GF-D8 (cell line): Measurements from ENCODE around the gene C1orf226.
A peak's percentile ranks its signal among the peaks of the same experiment; 100 is the strongest.
"Not testable (repeated sequence)": the region's sequence is repeated elsewhere in the genome, so short reads cannot be mapped to it uniquely, and the experiment has no call there.

Source experiments
- DNase-seq: peaks from one replicate; lab custom pipeline; 2025; lab: John Stamatoyannopoulos, UW

C1orf226 gene

GRCh38 chr1:162405800-162406199 lies 24.3 kb downstream of the C1orf226 start:
- no peak for DNase-seq

- DNase-seq = no peak
These were observed 25.3 kb downstream of the C1orf226 start for GRCh38 chr1:162406811-162407210.

- no peak for DNase-seq
These were observed 26.0 kb downstream of the C1orf226 start for GRCh38 chr1:162407539-162407938.

- DNase-seq = no peak
These were observed 30.5 kb downstream of the C1orf226 start, which contains the start of gene SH2D1B for GRCh38 chr1:162412002-162412401. SH2D1B (minus strand) TSS chr1:162412136; CDS start chr1:162412016, 120 bp downstream.

- DNase-seq = no peak
These were observed 34.7 kb downstream of the C1orf226 start for GRCh38 chr1:162416215-162416614.

- no peak for DNase-seq
These were observed 35.4 kb downstream of the C1orf226 start for GRCh38 chr1:162416909-162417308.

GRCh38 chr1:162417650-162418049 lies 36.1 kb downstream of the C1orf226 start:
- DNase-seq = no peak

- DNase-seq = not testable (repeated sequence)
These were observed 37.1 kb downstream of the C1orf226 start for GRCh38 chr1:162418584-162418983.

GRCh38 chr1:162419450-162419931 lies 38.0 kb downstream of the C1orf226 start:
- DNase-seq = not testable (repeated sequence)

GRCh38 chr1:162420120-162420519 lies 38.6 kb downstream of the C1orf226 start:
- no peak for DNase-seq

- no peak for DNase-seq
These were observed 40.0 kb downstream of the C1orf226 start for GRCh38 chr1:162421258-162422164.

- peak; percentile 87 for DNase-seq
These were observed 41.3 kb downstream of the C1orf226 start for GRCh38 chr1:162422662-162423375.

- DNase-seq = no peak
These were observed 49.1 kb downstream of the C1orf226 start for GRCh38 chr1:162430583-162430982.

- DNase-seq = not testable (repeated sequence)
These were observed 51.6 kb downstream of the C1orf226 start for GRCh38 chr1:162432977-162433713.
